Upper lobe of left lung (tissue), 6 donors: ENCODE results near the gene RNF44. TPM values are rescaled to one million over a fixed set of nuclear protein-coding genes. Genes with fewer than 3 reads are reported as not detected.

Experiments used
- ATAC-seq, 2 donors: fragments of 200-7000 bp; cut with Tn5 transposase; one replicate each; pipeline ENCODE4 v1.9.1; 2022; ENCODE audit warnings: mild to moderate bottlenecking in 2 of 2, moderate library complexity in 2 of 2; ENCODE audit not compliant: low FRiP score in 2 of 2
- DNase-seq, 2 donors: peaks; one replicate each; pipeline ENCODE4 v3.0.0-alpha.2; 2019 to 2020
- H3K27ac ChIP-seq, 4 donors: fragments of 200-600 bp; sonication (generic); one replicate each; pipeline ENCODE4 v1.5.1; 2016 to 2019
- H3K27me3 ChIP-seq, 4 donors: fragments of 200-600 bp; sonication (generic); one replicate each; pipeline ENCODE4 v1.5.1; 2017 to 2019
- H3K36me3 ChIP-seq, 4 donors: fragments of 200-600 bp; sonication (generic); one replicate each; pipeline ENCODE4 v1.5.1; 2016 to 2019
- H3K4me1 ChIP-seq, 4 donors: fragments of 200-600 bp; sonication (generic); one replicate each; pipeline ENCODE4 v1.5.1; 2018 to 2019
- H3K4me3 ChIP-seq, 4 donors: fragments of 200-600 bp; sonication (generic); one replicate each; pipeline ENCODE4 v1.5.1; 2017 to 2019; ENCODE audit warnings: mild to moderate bottlenecking in 2 of 4, moderate library complexity in 1 of 4
- H3K9me3 ChIP-seq, 4 donors: fragments of 200-600 bp; sonication (generic); one replicate each; pipeline ENCODE4 v1.5.1; 2018 to 2019
- CTCF ChIP-seq, 6 experiments: fragments of 450-650 bp in 4 of 6; fragments of 200-600 bp in 2 of 6; sonication (generic) in 2 of 6; IDR thresholded peaks; one replicate each; pipeline ENCODE4 v1.5.1; 2016 to 2019; ENCODE audit warnings: antibody characterized with exemption in 6 of 6
- EP300 ChIP-seq, 4 donors: sonication (generic); formaldehyde crosslinking; IDR thresholded peaks; one replicate each; pipeline ENCODE4 v1.5.1; 2017; ENCODE audit warnings: antibody characterized with exemption in 4 of 4, control low read depth in 2 of 4
- POLR2A ChIP-seq, 4 donors: fragments of 450-650 bp; IDR thresholded peaks; one replicate each; pipeline ENCODE4 v1.5.1; 2016 to 2017; ENCODE audit warnings: antibody characterized with exemption in 4 of 4, mild to moderate bottlenecking in 2 of 4
- POLR2AphosphoS5 ChIP-seq, 2 donors: sonication (generic); formaldehyde crosslinking; IDR thresholded peaks; one replicate each; pipeline ENCODE4 v1.5.1; 2017; ENCODE audit warnings: antibody characterized with exemption in 2 of 2
- WGBS, 2 donors: methylation state at CpG; one replicate each; pipeline ENCODE4 v1.1.5; 2017 to 2018; 5-methylcytosine and 5-hydroxymethylcytosine counted together
- total RNA-seq, 6 donors: library from RNA; depleted of rRNA in 4 of 6; stranded (reverse); fragments of >200 nt in 4 of 6; gene quantifications; one replicate each; pipeline versions ENCODE4 v1.1.0 to v1.2.1, GENCODE V29; 2016 to 2021
- donor health status: DM: no; HTN: no; CAD: no; lungs with moderate emphysema.
- donor health status: DM: no; HTN: yes; CAD: no; lungs with severe emphysema.

Gene RNF44
- total RNA-seq, 6 donors from 2014 or later, result 13.4 to 76.5 (median 51.7) TPM

- Histone ChIP-seq H3K4me1 (no peaks in the 10 kb centered on the region), H3K9me3 (no peaks in the 10 kb centered on the region), H3K27ac (no peak overlapping the region), H3K36me3 (peaks cover 48 to 97% (median 71%) of the 10 kb centered on the region in 4 donors), H3K27me3 (no peaks in the 10 kb centered on the region), H3K4me3 (no peak overlapping the region)
- TF ChIP-seq EP300 (IDR thresholded peaks at IDR 0.05) (no peak), POLR2A (IDR thresholded peaks at IDR 0.05) (no peak), POLR2AphosphoS5 (IDR thresholded peaks at IDR 0.05) (no peak), CTCF (IDR thresholded peaks at IDR 0.05) (no peak)
- DNase-seq, result no peak
- ATAC-seq, result peak in 1 of 2 donors; percentile 41
- 100% methylated on average over 1 of the region's 1 CpG for WGBS, 2 donors
These were observed 35.9 kb downstream of the RNF44 start for GRCh38 chr5:176501333-176501732.

GRCh38 chr5:176500511-176500910 is 36.7 kb downstream of the RNF44 start:
- no peak for ATAC-seq
- WGBS, 2 donors, result 95 to 96% methylated on average over 3 of the region's 3 CpGs
- DNase-seq, result no peak
- Histone ChIP-seq H3K27ac (no peak overlapping the region), H3K9me3 (no peaks in the 10 kb centered on the region), H3K36me3 (peaks cover 57 to 100% (median 78%) of the 10 kb centered on the region in 4 donors), H3K4me3 (no peak overlapping the region), H3K27me3 (no peaks in the 10 kb centered on the region), H3K4me1 (no peaks in the 10 kb centered on the region)
- no peak for TF ChIP-seq CTCF (IDR thresholded peaks at IDR 0.05)
- TF ChIP-seq POLR2AphosphoS5 (IDR thresholded peaks at IDR 0.05), result no peak
- TF ChIP-seq POLR2A (IDR thresholded peaks at IDR 0.05), result no peak
- no peak for TF ChIP-seq EP300 (IDR thresholded peaks at IDR 0.05)

GRCh38 chr5:176499273-176499672 is 37.9 kb downstream of the RNF44 start:
- Histone ChIP-seq H3K4me3 (no peak overlapping the region), H3K27me3 (no peaks in the 10 kb centered on the region), H3K4me1 (no peaks in the 10 kb centered on the region), H3K36me3 (peaks cover 53 to 100% (median 78%) of the 10 kb centered on the region in 4 donors), H3K27ac (no peak overlapping the region), H3K9me3 (no peaks in the 10 kb centered on the region)
- WGBS, 2 donors, result 95 to 96% methylated on average over 5 of the region's 5 CpGs
- no peak for DNase-seq
- TF ChIP-seq POLR2AphosphoS5 (IDR thresholded peaks at IDR 0.05) (no peak), CTCF (IDR thresholded peaks at IDR 0.05) (no peak), EP300 (IDR thresholded peaks at IDR 0.05) (no peak), POLR2A (IDR thresholded peaks at IDR 0.05) (no peak)
- no peak for ATAC-seq

- H3K36me3 ChIP-seq, result peaks cover 60 to 100% (median 81%) of the 10 kb centered on the region in 4 donors
- no peaks in the 10 kb centered on the region for H3K27me3 ChIP-seq
- H3K27ac ChIP-seq, result no peak overlapping the region
- H3K9me3 ChIP-seq, result no peaks in the 10 kb centered on the region
- DNase-seq, result no peak
- no peak for ATAC-seq
- H3K4me3 ChIP-seq, result no peak overlapping the region
- TF ChIP-seq POLR2AphosphoS5 (IDR thresholded peaks at IDR 0.05), result no peak
- TF ChIP-seq CTCF (IDR thresholded peaks at IDR 0.05), result no peak
- TF ChIP-seq POLR2A (IDR thresholded peaks at IDR 0.05), result no peak
- TF ChIP-seq EP300 (IDR thresholded peaks at IDR 0.05), result no peak
- 93 to 94% methylated on average over 9 of the region's 9 CpGs for WGBS, 2 donors
- H3K4me1 ChIP-seq, result no peaks in the 10 kb centered on the region
These were observed 39.4 kb downstream of the RNF44 start for GRCh38 chr5:176497852-176498251.

GRCh38 chr5:176492431-176492830 is 44.8 kb downstream of the RNF44 start:
- H3K9me3 ChIP-seq, result no peaks in the 10 kb centered on the region
- no peaks in the 10 kb centered on the region for H3K27me3 ChIP-seq
- ATAC-seq (no peak), DNase-seq (no peak)
- peaks cover 39 to 98% (median 59%) of the 10 kb centered on the region in 4 donors for H3K36me3 ChIP-seq
- H3K4me3 ChIP-seq, result no peak overlapping the region
- TF ChIP-seq CTCF (IDR thresholded peaks at IDR 0.05) (no peak), EP300 (IDR thresholded peaks at IDR 0.05) (no peak), POLR2AphosphoS5 (IDR thresholded peaks at IDR 0.05) (no peak), POLR2A (IDR thresholded peaks at IDR 0.05) (no peak)
- peaks cover 0 to under 1% (median 0%) of the 10 kb centered on the region in 4 donors for H3K4me1 ChIP-seq
- H3K27ac ChIP-seq, result no peak overlapping the region
- 44 to 56% methylated on average over 3 of the region's 3 CpGs for WGBS, 2 donors
